Left lung (tissue), 10 donors: ENCODE data around the gene CPN2. TPM values are rescaled to one million over a fixed set of nuclear protein-coding genes. Genes with fewer than 3 reads are reported as not detected.

Experiments
- ATAC-seq: fragments of 200-7000 bp; cut with Tn5 transposase; one replicate; pipeline ENCODE4 v1.9.1; 2020; ENCODE audit warnings: moderate library complexity
- DNase-seq, 4 donors: peaks; one replicate each; pipeline ENCODE4 v3.0.0-alpha.2; 2013 to 2020
- H3K27ac ChIP-seq, 2 donors: fragments of 200-600 bp; sonication (generic) in 1 of 2; one replicate each; pipeline versions ENCODE4 v1.5.0 to v1.8.0; 2020 to 2021
- H3K27me3 ChIP-seq, 2 donors: fragments of 200-600 bp; sonication (generic) in 1 of 2; one replicate each; pipeline versions ENCODE4 v1.5.0 to v1.8.0; 2020 to 2021
- H3K36me3 ChIP-seq, 2 donors: fragments of 200-600 bp; sonication (generic) in 1 of 2; one replicate each; pipeline versions ENCODE4 v1.5.0 to v1.8.0; 2020 to 2021
- H3K4me1 ChIP-seq, 2 donors: fragments of 200-600 bp; one replicate each; pipeline ENCODE4 v1.8.0; 2021
- H3K4me3 ChIP-seq, 2 donors: fragments of 200-600 bp; sonication (generic) in 1 of 2; one replicate each; pipeline versions ENCODE4 v1.5.0 to v1.8.0; 2020 to 2021; ENCODE audit warnings: mild to moderate bottlenecking in 1 of 2
- H3K9me3 ChIP-seq, 2 donors: fragments of 200-600 bp; sonication (generic) in 1 of 2; one replicate each; pipeline versions ENCODE4 v1.5.0 to v1.8.0; 2020 to 2021
- CTCF ChIP-seq, 2 donors: fragments of 200-600 bp; sonication (generic) in 1 of 2; IDR thresholded peaks; one replicate each; pipeline versions ENCODE4 v1.5.0 to v1.8.0; 2021; ENCODE audit warnings: antibody characterized with exemption in 2 of 2
- intact Hi-C, 2 donors: fragments of 100-400 bp; cut with DNase I; formaldehyde crosslinking; loops; one replicate each; pipeline versions ENCODE4 v1.11.2 to v1.14.2; 2022
- polyA plus RNA-seq, 6 donors: library from polyadenylated mRNA; unstranded; fragments of 120-200 nt; gene quantifications; one replicate each; pipeline ENCODE4 v1.2.1, GENCODE V29; 2013; ENCODE audit not compliant: insufficient read length in 6 of 6
- total RNA-seq, 2 donors: library from RNA; stranded (reverse); fragmentation: NEBNext Ultra II Directional; extraction: Animal tissue kit (Norgen Biotek cat#: 25700); gene quantifications; one replicate each; pipeline ENCODE4 v1.2.1, GENCODE V29; 2021
- donor health status: DM: no; HTN: yes; CAD: no.
- donor health status: DM: no; HTN: no; CAD: no.

The CPN2 gene
- total and polyA plus RNA-seq, 8 donors: not detected

DNA sequence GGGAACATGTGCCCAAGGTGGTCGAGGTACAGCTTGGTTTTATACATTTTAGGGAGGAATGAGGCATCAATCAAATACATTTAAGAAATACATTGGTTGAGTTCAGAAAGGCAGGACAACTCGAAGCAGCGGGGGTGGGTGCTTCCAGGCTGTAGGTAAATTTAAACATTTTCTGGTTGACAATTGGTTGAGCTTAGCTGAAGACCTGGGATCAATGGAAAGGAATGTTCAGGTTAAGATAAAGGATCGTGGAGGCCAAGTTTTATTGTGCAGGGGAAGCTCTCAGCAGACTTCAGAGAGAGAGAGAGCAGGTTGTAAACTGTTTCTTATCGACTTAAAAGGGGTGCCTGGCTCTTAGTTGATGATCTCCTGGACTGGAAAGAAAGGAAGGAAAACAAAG is 11.3 kb downstream of the CPN2 start:
- Histone ChIP-seq H3K27ac (no peak overlapping the region), H3K27me3 (peaks cover 0 to 23% of the 10 kb centered on the region in 2 donors), H3K36me3 (no peaks in the 10 kb centered on the region), H3K4me3 (no peak overlapping the region), H3K9me3 (no peaks in the 10 kb centered on the region), H3K4me1 (no peaks in the 10 kb centered on the region)
- no peak for DNase-seq
- intact Hi-C loops: loop anchor here in 1 of 2 donors (5.0 kb wide), 1 partner anchor 57 kb away; the partner anchor contains the start of gene GP5
- no peak for TF ChIP-seq CTCF (IDR thresholded peaks at IDR 0.05)
- no peak for ATAC-seq

DNA sequence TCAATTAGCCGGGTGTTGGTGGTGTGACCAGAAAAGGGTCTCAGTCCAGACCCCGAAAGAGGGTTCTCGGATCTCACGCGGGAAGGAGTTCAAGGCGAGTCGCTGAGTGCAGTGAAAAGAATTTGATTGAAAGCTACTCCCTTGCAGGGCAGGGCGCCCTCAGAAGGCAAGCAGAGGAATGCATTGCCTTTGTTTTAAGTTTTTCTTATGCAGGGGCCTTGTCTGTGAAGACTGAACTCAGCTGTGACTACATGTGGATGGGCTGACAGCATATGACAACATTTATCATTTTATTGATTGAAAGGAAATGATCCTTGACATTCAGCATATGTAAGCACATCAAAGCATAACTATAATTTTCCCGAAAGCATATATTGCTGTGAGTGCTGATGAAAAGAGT is 11.8 kb downstream of the CPN2 start:
- H3K4me3 ChIP-seq: no peak overlapping the region
- peaks cover 0 to 24% of the 10 kb centered on the region in 2 donors for H3K27me3 ChIP-seq
- no peaks in the 10 kb centered on the region for H3K4me1 ChIP-seq
- TF ChIP-seq CTCF (IDR thresholded peaks at IDR 0.05): no peak
- DNase-seq (no peak), ATAC-seq (no peak)
- no peak overlapping the region for H3K27ac ChIP-seq
- no peaks in the 10 kb centered on the region for H3K9me3 ChIP-seq
- H3K36me3 ChIP-seq: no peaks in the 10 kb centered on the region
- intact Hi-C loops: no loop called here

GRCh38 chr3:194337965-194338753 is 13.0 kb downstream of the CPN2 start:
- Histone ChIP-seq H3K9me3 (no peaks in the 10 kb centered on the region), H3K27ac (no peak overlapping the region), H3K36me3 (no peaks in the 10 kb centered on the region), H3K27me3 (peaks cover 2 to 29% of the 10 kb centered on the region in 2 donors), H3K4me3 (no peak overlapping the region), H3K4me1 (peaks cover 0 to 8% of the 10 kb centered on the region in 2 donors)
- no peak for TF ChIP-seq CTCF (IDR thresholded peaks at IDR 0.05)
- peak in 1 of 4 donors; percentile 59 for DNase-seq
- intact Hi-C loops: no loop called here
- no peak for ATAC-seq

DNA sequence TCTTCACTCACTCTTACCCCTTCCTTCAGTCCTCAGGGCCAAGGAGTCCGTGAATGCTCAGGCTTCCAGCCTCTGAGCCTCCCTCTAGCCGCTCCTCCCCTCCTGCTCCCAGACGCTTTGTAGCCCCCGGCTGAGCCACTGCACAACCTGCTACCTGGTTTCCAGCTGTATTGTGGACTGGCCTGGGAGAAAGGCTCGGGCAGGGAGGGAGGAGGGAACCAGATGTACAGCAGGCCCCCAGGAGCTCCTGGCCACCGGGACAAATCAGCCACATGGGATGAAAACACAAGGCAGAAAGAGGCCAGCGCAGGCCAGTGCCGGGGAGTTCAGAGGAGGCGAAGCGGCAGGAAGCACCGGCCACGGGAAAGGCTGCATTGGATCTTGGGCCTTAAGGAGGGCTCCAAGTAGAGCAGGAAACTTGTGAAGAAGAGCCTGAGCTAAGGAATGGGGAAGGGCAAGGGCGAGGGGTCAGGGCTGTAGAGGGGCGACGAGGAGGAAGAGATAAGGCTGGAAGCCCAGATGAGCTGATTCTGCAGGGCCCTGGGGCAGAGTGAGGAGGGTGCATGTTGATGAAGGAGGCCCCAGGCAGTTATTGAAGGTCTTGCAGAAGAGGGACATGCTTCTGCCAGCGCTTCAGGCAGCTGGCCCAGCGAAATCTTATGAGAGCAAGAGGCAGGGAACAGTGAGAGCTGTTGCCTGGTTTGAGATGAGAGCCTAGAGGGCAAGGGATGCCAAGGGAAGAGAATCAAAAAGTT is 14.3 kb downstream of the CPN2 start:
- peaks cover 0 to 8% of the 10 kb centered on the region in 2 donors for H3K4me1 ChIP-seq
- no peak for ATAC-seq
- intact Hi-C loops: no loop called here

More for the DNA sequence above, 14.3 kb downstream of the CPN2 start:
- H3K9me3 ChIP-seq: no peaks in the 10 kb centered on the region
- H3K27me3 ChIP-seq: peaks cover 6 to 35% of the 10 kb centered on the region in 2 donors
- peak in 1 of 4 donors; percentile 70 for DNase-seq
- no peak overlapping the region for H3K4me3 ChIP-seq
- no peak overlapping the region for H3K27ac ChIP-seq
- no peak for TF ChIP-seq CTCF (IDR thresholded peaks at IDR 0.05)
- H3K36me3 ChIP-seq: no peaks in the 10 kb centered on the region
